Transverse colon (tissue), 4 donors: ENCODE results near the gene LUZP2.

Experiments
- CTCF ChIP-seq, 5 experiments: fragments of 200-600 bp in 3 of 5; fragments of 450-650 bp in 2 of 5; sonication (generic) in 3 of 5; IDR thresholded peaks; 1 replicate in 2 of 5; 2 replicates in 3 of 5; pipeline ENCODE4 v1.5.1; 2016 to 2017; ENCODE audit warnings: antibody characterized with exemption in 5 of 5, inconsistent platforms in 3 of 5, mild to moderate bottlenecking in 2 of 5, moderate library complexity in 1 of 5
- EP300 ChIP-seq: sonication (generic); formaldehyde crosslinking; IDR thresholded peaks from one replicate; pipeline ENCODE4 v1.6.1; 2017; ENCODE audit warnings: antibody characterized with exemption, low read depth
- POLR2AphosphoS5 ChIP-seq, 3 donors: sonication (generic); formaldehyde crosslinking; IDR thresholded peaks; one replicate each; pipeline ENCODE4 v1.6.1; 2016; ENCODE audit warnings: antibody characterized with exemption in 3 of 3

GRCh38 chr11:24773322-24773721, 276.5 kb downstream of the LUZP2 start:
- no peak for TF ChIP-seq CTCF (IDR thresholded peaks at IDR 0.05)
- no peak for TF ChIP-seq EP300
- TF ChIP-seq POLR2AphosphoS5 (IDR thresholded peaks at IDR 0.05): no peak
